DND-41 (cell line): ENCODE measurements around the gene NIPSNAP2.

ENCODE experiments used
- EZH2 ChIP-seq: IDR thresholded peaks from 3 replicates; pipeline ENCODE4 v1.6.1; 2012; ENCODE audit warnings: borderline replicate concordance, low read depth, mild to moderate bottlenecking, moderate library complexity, low read length, inconsistent platforms; ENCODE audit not compliant: severe bottlenecking
- TF ChIP-seq, protein P1 (sequence below): IDR thresholded peaks from 2 replicates; pipeline ENCODE4 v1.5.1; 2012; ENCODE audit warnings: borderline replicate concordance, low read length, moderate library complexity, mild to moderate bottlenecking; ENCODE audit not compliant: poor library complexity, severe bottlenecking; ENCODE audit errors: extremely low read depth

DNA sequence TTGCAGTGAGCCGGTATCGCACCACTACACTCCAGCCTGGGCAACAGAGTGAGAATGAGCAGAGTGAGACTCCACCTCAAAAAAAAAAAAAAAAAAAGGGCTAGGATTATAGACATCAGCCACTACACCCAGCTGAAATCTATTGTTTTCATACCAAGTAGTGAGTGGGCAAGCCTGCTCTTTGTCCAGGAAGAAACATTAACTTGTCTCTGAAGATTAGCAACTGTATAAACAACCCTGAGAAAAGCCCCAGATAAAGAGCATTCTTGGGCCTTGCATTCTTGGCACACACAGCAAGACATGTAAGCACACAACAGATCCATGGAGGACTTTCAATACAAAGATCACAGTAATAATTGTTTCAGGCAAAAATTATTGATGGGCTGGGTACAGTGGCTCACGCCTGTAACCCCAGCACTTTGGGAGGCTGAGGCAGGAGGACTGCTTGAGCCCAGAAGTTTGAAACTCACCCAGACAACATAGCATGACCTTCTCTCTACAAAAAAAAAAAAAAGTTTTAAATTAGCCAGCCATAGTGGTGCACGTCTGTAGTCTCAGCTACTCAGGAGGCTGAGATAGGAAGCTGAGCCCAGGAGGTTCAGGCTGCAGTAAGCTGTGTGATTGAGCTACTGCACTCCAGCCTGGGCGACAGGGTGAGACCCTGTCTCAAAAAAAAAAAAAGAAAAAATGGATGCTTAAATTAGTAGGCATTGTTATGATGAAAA lies 82.5 kb downstream of the NIPSNAP2 start:
- TF ChIP-seq, protein P1, sequence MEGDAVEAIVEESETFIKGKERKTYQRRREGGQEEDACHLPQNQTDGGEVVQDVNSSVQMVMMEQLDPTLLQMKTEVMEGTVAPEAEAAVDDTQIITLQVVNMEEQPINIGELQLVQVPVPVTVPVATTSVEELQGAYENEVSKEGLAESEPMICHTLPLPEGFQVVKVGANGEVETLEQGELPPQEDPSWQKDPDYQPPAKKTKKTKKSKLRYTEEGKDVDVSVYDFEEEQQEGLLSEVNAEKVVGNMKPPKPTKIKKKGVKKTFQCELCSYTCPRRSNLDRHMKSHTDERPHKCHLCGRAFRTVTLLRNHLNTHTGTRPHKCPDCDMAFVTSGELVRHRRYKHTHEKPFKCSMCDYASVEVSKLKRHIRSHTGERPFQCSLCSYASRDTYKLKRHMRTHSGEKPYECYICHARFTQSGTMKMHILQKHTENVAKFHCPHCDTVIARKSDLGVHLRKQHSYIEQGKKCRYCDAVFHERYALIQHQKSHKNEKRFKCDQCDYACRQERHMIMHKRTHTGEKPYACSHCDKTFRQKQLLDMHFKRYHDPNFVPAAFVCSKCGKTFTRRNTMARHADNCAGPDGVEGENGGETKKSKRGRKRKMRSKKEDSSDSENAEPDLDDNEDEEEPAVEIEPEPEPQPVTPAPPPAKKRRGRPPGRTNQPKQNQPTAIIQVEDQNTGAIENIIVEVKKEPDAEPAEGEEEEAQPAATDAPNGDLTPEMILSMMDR, result no peak
- TF ChIP-seq EZH2, result no peak
